ENCODE measurements around the gene MLXIP.

DNA sequence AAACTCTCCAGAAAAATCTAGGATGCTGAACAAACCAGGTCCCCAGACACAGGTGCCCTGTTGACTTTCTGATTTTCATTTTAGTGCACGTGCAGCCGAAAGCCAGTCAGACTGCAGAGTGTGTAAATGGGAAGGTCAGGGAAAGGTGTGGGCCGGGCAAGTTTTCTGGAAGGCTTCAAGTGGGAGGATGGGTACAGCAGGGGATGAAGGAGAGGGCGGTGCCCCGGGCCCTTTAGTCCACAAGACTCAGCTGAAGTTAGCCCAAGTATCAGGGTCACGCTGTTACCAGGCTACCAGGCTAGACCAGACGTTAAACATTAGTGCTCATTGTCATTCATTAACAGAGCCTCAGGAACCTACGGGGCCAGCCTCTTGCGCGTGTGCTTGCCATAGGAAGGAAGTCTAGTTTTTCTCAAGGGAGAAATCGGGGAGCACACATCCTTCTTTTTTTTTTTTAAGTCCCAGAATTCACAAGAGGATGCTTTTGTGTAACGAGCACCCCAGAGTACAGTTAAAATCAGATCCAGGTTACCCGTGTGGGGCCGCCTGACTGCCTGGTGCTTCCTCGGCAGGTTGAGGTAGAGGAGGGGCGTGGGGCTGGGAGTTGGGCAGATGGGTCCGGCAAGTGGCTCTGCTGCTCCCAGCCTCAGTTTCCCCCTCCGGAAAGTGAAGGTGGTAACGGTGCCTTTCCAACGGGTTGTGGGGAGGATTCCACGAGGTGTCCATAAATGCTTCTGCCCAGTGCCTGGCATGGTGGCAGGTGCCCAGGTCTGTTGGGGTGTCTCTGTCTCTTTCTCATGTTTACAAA lies 37.8 kb upstream of the MLXIP start:
- TF ChIP-seq CTCF (conservative IDR thresholded peaks at IDR 0.05; ENCODE audit: low read depth in 2 of 2), result no peak
- no peak for TF ChIP-seq POLR2AphosphoS5 (IDR thresholded peaks at IDR 0.05; ENCODE audit: low read depth)
- TF ChIP-seq EZH2phosphoT487 (IDR thresholded peaks at IDR 0.05; ENCODE audit: unreplicated experiment), result no peak
- TF ChIP-seq EZH2 (IDR thresholded peaks at IDR 0.05; ENCODE audit: low read depth, unreplicated experiment), result no peak
- no peak for TF ChIP-seq ZNF114 (CRISPR knock-in tag; IDR thresholded peaks at IDR 0.05)
- TF ChIP-seq, protein P1, sequence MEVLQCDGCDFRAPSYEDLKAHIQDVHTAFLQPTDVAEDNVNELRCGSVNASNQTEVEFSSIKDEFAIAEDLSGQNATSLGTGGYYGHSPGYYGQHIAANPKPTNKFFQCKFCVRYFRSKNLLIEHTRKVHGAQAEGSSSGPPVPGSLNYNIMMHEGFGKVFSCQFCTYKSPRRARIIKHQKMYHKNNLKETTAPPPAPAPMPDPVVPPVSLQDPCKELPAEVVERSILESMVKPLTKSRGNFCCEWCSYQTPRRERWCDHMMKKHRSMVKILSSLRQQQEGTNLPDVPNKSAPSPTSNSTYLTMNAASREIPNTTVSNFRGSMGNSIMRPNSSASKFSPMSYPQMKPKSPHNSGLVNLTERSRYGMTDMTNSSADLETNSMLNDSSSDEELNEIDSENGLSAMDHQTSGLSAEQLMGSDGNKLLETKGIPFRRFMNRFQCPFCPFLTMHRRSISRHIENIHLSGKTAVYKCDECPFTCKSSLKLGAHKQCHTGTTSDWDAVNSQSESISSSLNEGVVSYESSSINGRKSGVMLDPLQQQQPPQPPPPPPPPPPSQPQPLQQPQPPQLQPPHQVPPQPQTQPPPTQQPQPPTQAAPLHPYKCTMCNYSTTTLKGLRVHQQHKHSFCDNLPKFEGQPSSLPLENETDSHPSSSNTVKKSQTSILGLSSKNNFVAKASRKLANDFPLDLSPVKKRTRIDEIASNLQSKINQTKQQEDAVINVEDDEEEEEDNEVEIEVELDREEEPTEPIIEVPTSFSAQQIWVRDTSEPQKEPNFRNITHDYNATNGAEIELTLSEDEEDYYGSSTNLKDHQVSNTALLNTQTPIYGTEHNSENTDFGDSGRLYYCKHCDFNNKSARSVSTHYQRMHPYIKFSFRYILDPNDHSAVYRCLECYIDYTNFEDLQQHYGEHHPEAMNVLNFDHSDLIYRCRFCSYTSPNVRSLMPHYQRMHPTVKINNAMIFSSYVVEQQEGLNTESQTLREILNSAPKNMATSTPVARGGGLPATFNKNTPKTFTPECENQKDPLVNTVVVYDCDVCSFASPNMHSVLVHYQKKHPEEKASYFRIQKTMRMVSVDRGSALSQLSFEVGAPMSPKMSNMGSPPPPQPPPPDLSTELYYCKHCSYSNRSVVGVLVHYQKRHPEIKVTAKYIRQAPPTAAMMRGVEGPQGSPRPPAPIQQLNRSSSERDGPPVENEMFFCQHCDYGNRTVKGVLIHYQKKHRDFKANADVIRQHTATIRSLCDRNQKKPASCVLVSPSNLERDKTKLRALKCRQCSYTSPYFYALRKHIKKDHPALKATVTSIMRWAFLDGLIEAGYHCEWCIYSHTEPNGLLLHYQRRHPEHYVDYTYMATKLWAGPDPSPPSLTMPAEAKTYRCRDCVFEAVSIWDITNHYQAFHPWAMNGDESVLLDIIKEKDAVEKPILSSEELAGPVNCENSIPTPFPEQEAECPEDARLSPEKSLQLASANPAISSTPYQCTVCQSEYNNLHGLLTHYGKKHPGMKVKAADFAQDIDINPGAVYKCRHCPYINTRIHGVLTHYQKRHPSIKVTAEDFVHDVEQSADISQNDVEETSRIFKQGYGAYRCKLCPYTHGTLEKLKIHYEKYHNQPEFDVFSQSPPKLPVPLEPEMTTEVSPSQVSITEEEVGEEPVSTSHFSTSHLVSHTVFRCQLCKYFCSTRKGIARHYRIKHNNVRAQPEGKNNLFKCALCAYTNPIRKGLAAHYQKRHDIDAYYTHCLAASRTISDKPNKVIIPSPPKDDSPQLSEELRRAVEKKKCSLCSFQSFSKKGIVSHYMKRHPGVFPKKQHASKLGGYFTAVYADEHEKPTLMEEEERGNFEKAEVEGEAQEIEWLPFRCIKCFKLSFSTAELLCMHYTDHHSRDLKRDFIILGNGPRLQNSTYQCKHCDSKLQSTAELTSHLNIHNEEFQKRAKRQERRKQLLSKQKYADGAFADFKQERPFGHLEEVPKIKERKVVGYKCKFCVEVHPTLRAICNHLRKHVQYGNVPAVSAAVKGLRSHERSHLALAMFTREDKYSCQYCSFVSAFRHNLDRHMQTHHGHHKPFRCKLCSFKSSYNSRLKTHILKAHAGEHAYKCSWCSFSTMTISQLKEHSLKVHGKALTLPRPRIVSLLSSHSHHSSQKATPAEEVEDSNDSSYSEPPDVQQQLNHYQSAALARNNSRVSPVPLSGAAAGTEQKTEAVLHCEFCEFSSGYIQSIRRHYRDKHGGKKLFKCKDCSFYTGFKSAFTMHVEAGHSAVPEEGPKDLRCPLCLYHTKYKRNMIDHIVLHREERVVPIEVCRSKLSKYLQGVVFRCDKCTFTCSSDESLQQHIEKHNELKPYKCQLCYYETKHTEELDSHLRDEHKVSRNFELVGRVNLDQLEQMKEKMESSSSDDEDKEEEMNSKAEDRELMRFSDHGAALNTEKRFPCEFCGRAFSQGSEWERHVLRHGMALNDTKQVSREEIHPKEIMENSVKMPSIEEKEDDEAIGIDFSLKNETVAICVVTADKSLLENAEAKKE (CRISPR knock-in tag; IDR thresholded peaks at IDR 0.05), result no peak
- TF ChIP-seq NANOG (IDR thresholded peaks at IDR 0.05; ENCODE audit: borderline replicate concordance), result no peak
